Right cardiac atrium (tissue), 5 donors: ENCODE results near the gene SPRTN. TPM values are rescaled to one million over a fixed set of nuclear protein-coding genes. Genes with fewer than 3 reads are reported as not detected.

Source experiments
- ATAC-seq, 2 donors: fragments of 200-7000 bp; cut with Tn5 transposase; one replicate each; pipeline versions ENCODE4 v1.8.0 to v1.9.1; 2020; ENCODE audit warnings: moderate library complexity in 2 of 2, mild to moderate bottlenecking in 1 of 2
- DNase-seq, 3 donors: peaks; one replicate each; pipeline ENCODE4 v3.0.0-alpha.2; 2020
- H3K27ac ChIP-seq: one replicate; pipeline ENCODE4 v1.5.1; 2013; ENCODE audit warnings: mild to moderate bottlenecking, low read length, control low read depth, moderate library complexity
- H3K27me3 ChIP-seq: one replicate; pipeline ENCODE4 v1.6.1; 2013; ENCODE audit not compliant: control insufficient read depth, insufficient read depth
- H3K4me1 ChIP-seq: one replicate; pipeline ENCODE4 v1.6.1; 2013; ENCODE audit warnings: low read length; ENCODE audit not compliant: control insufficient read depth, insufficient read depth
- H3K4me3 ChIP-seq: one replicate; pipeline ENCODE4 v1.5.1; 2013; ENCODE audit warnings: low read length, control low read depth
- H3K9me3 ChIP-seq: one replicate; pipeline ENCODE4 v1.6.1; 2013; ENCODE audit warnings: low read length; ENCODE audit not compliant: control insufficient read depth
- WGBS: extraction: QIAGEN DNeasy Blood & Tissue Kit; methylation state at CpG from one replicate; pipeline ENCODE4 v1.1.7; 2013; 5-methylcytosine and 5-hydroxymethylcytosine counted together
- intact Hi-C, 4 donors: fragments of 100-400 bp; cut with DNase I; formaldehyde crosslinking; loops; one replicate each; pipeline versions ENCODE4 v1.11.0 to v1.14.0; 2022 to 2023
- polyA plus RNA-seq: library from polyadenylated mRNA; stranded (reverse); fragments of 200-250 nt; gene quantifications from one replicate; pipeline ENCODE4 v1.2.3, GENCODE V29; 2013
- total RNA-seq, 4 donors: library from RNA; stranded (reverse); fragmentation: NEBNext Ultra II Directional; extraction: Animal tissue kit (Norgen Biotek cat#: 25700); gene quantifications; one replicate each; pipeline ENCODE4 v1.2.1, GENCODE V29; 2021
- donor health status: healthy with polysubstance abuse.
- donor health status: DM: no; HTN: yes; CAD: no.
- donor health status: DM: no; HTN: no; CAD: no.
- donor health status: DM: no; HTN: yes; CAD: no; lungs with severe emphysema.
- donor health status: DM: yes; HTN: yes; CAD: no.

SPRTN gene
- total and polyA plus RNA-seq, 5 donors, result 4.7 to 10.4 (median 7.0) TPM

DNA sequence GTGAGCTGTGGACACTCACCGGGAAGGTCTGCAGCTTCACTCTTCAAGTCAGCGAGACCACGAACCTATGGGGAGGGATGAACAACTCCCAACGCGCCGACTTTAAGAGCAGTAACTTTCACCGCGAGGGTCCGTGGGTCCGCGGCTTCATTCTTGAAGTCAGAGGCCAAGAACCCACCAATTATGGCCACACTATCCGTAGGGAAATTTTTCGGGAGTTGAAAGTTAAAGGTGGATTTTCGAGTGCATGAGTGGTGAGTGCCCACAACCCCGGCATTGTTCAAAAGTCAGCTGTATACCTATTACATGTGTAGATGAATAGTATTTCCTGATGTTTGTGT lies 20.1 kb upstream of the SPRTN start:
- WGBS, result 94% methylated on average over 15 of the region's 15 CpGs

DNA sequence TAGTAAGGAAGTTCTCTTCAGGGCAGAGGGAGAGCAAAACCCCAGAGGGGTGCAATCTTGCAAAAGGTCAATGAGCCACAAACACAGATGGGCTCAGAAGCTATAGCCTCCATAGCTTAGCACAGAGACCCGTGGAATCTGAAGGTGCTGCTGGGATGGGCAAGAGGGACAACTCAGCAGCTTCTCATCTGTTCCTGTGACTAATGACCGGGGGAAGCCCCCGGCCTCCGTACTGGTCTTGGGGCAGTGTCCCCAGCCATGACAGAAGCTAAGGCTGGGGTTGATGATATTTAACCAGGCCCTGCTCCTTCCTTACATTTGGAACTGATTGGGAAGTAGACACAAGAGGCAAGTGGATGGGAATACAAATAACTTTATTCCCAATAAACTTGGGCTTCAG lies 19.5 kb upstream of the SPRTN start:
- intact Hi-C loops, result no loop called here
- H3K4me1 ChIP-seq, result no peaks in the 10 kb centered on the region
- no peak overlapping the region for H3K27ac ChIP-seq
- WGBS, result 92% methylated on average over 4 of the region's 4 CpGs
- ATAC-seq (no peak), DNase-seq (no peak)
- H3K9me3 ChIP-seq, result no peaks in the 10 kb centered on the region
- H3K27me3 ChIP-seq, result no peaks in the 10 kb centered on the region
- H3K4me3 ChIP-seq, result no peak overlapping the region

More for the DNA sequence above, 20.1 kb upstream of the SPRTN start:
- H3K27ac ChIP-seq, result no peak overlapping the region
- no peaks in the 10 kb centered on the region for H3K4me1 ChIP-seq
- intact Hi-C loops, result no loop called here
- ATAC-seq (no peak), DNase-seq (no peak)
- H3K9me3 ChIP-seq, result no peaks in the 10 kb centered on the region
- H3K4me3 ChIP-seq, result no peak overlapping the region
- H3K27me3 ChIP-seq, result no peaks in the 10 kb centered on the region

GRCh38 chr1:231319080-231319479 lies 19.0 kb upstream of the SPRTN start:
- DNase-seq (no peak), ATAC-seq (no peak)
- no peaks in the 10 kb centered on the region for H3K4me1 ChIP-seq
- intact Hi-C loops, result no loop called here
- H3K27me3 ChIP-seq, result no peaks in the 10 kb centered on the region
- no peak overlapping the region for H3K27ac ChIP-seq
- 93% methylated on average over 9 of the region's 9 CpGs for WGBS
- no peaks in the 10 kb centered on the region for H3K9me3 ChIP-seq
- no peak overlapping the region for H3K4me3 ChIP-seq

- ATAC-seq (no peak), DNase-seq (no peak)
- Histone ChIP-seq H3K27ac (no peak overlapping the region), H3K4me3 (no peak overlapping the region), H3K9me3 (no peaks in the 10 kb centered on the region), H3K27me3 (no peaks in the 10 kb centered on the region), H3K4me1 (no peaks in the 10 kb centered on the region)
- intact Hi-C loops, result no loop called here
- WGBS, result 80% methylated on average over 7 of the region's 7 CpGs
These were observed 15.1 kb upstream of the SPRTN start for GRCh38 chr1:231322880-231323530.

GRCh38 chr1:231324660-231325059 lies 13.4 kb upstream of the SPRTN start:
- Histone ChIP-seq H3K4me3 (no peak overlapping the region), H3K27ac (no peak overlapping the region), H3K27me3 (no peaks in the 10 kb centered on the region), H3K9me3 (no peaks in the 10 kb centered on the region), H3K4me1 (no peaks in the 10 kb centered on the region)
- intact Hi-C loops, result no loop called here
- DNase-seq, result no peak
- ATAC-seq, result no peak
- 87% methylated on average over 5 of the region's 5 CpGs for WGBS

- H3K4me1 ChIP-seq, result no peaks in the 10 kb centered on the region
- H3K27ac ChIP-seq, result no peak overlapping the region
- no peaks in the 10 kb centered on the region for H3K27me3 ChIP-seq
- DNase-seq (no peak), ATAC-seq (no peak)
- no peak overlapping the region for H3K4me3 ChIP-seq
- H3K9me3 ChIP-seq, result no peaks in the 10 kb centered on the region
- intact Hi-C loops, result no loop called here
- WGBS, result 64% methylated on average over 1 of the region's 1 CpG
These were observed 11.8 kb upstream of the SPRTN start for GRCh38 chr1:231326248-231326647.

DNA sequence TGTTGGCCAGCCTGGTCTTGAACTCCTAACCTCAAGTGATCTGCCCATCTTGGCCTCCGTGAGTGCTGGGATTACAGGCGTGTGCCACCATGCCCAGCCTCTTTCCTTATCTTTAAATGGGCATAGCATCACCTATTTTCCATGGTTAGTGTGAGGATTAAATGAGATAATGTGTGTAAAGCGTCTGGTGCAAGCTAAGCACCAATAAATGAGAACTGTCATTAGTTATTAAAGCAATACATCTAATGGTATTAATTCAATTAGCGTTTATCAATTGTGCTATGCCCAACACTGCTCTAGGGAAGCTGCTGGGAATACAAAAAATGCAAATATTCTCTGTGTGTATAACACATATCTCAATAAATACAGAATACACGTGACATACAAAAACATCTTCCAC lies 10.5 kb upstream of the SPRTN start:
- H3K4me3 ChIP-seq, result no peak overlapping the region
- H3K4me1 ChIP-seq, result no peaks in the 10 kb centered on the region
- ATAC-seq, result no peak
- H3K9me3 ChIP-seq, result no peaks in the 10 kb centered on the region
- intact Hi-C loops, result no loop called here
- 77% methylated on average over 5 of the region's 5 CpGs for WGBS
- no peaks in the 10 kb centered on the region for H3K27me3 ChIP-seq
- DNase-seq, result no peak
- no peak overlapping the region for H3K27ac ChIP-seq

- intact Hi-C loops, result no loop called here
- H3K27ac ChIP-seq, result no peak overlapping the region
- no peak for DNase-seq
- no peaks in the 10 kb centered on the region for H3K4me1 ChIP-seq
- WGBS, result 95% methylated on average over 7 of the region's 7 CpGs
- no peak for ATAC-seq
- H3K9me3 ChIP-seq, result no peaks in the 10 kb centered on the region
- no peaks in the 10 kb centered on the region for H3K27me3 ChIP-seq
- H3K4me3 ChIP-seq, result no peak overlapping the region
These were observed 8.6 kb upstream of the SPRTN start for GRCh38 chr1:231329483-231329882.

GRCh38 chr1:231332761-231333160 lies 5.3 kb upstream of the SPRTN start:
- Histone ChIP-seq H3K4me1 (peaks cover 11% of the 10 kb centered on the region), H3K4me3 (no peak overlapping the region), H3K27me3 (no peaks in the 10 kb centered on the region), H3K9me3 (no peaks in the 10 kb centered on the region), H3K27ac (no peak overlapping the region)
- 95% methylated on average over 1 of the region's 1 CpG for WGBS
- ATAC-seq, result no peak
- intact Hi-C loops, result loop anchor here in 1 of 4 donors (10.0 kb wide), 1 partner anchor 88 kb away; the partner anchor contains the start of gene GNPAT
- DNase-seq, result no peak

DNA sequence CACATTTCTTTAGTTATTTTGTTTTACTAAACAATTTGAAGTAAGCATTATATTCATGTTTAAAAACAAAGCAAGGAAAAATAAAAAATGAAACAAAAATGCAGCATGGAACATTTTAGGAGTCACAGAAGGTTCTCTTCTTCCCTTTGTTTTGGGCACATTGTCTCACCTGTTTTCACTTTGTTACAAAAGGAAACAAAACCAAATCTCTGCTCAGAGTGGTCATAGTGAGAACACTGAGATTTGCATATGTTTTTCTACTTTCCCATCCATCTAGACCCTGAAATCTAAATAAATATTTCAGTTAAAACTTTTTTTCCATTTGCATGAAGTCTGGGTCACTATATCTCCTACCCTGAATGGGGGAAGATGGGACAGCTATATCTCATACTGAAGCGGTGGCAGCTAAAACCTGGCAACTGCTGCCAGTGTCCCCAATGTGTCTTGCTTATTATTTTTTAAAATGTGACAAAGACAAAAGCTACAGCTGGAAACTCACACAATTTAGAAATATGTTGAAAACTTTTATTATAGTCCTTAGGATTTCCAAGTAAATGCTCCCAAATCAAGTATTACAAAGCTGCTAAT lies 3.9 kb upstream of the SPRTN start:
- no peaks in the 10 kb centered on the region for H3K27me3 ChIP-seq
- no peak for DNase-seq
- H3K27ac ChIP-seq, result no peak overlapping the region
- intact Hi-C loops, result loop anchor here in 1 of 4 donors (10.0 kb wide), 1 partner anchor 89 kb away; the partner anchor contains the start of gene GNPAT
- H3K4me3 ChIP-seq, result peak overlapping the region; percentile 57
- ATAC-seq, result no peak
- peaks cover 11% of the 10 kb centered on the region for H3K4me1 ChIP-seq
- 32% methylated on average over 1 of the region's 1 CpG for WGBS
- no peaks in the 10 kb centered on the region for H3K9me3 ChIP-seq

GRCh38 chr1:231334952-231335351 lies 3.1 kb upstream of the SPRTN start:
- no peak for DNase-seq
- ATAC-seq, result no peak
- intact Hi-C loops, result loop anchor here in 1 of 4 donors (10.0 kb wide), 1 partner anchor 90 kb away; the partner anchor contains the start of gene GNPAT
- 87% methylated on average over 6 of the region's 6 CpGs for WGBS
- Histone ChIP-seq H3K27ac (no peak overlapping the region), H3K9me3 (no peaks in the 10 kb centered on the region), H3K4me3 (peak overlapping the region; percentile 57), H3K27me3 (no peaks in the 10 kb centered on the region), H3K4me1 (peaks cover 12% of the 10 kb centered on the region)
